Measurements from ENCODE around the gene TMEM117.
A peak's percentile ranks its signal among the peaks of the same experiment; 100 is the strongest.

The TMEM117 gene

GRCh38 chr12:43964033-43964432 lies 128.2 kb downstream of the TMEM117 start:
- DNase-seq (ENCODE audit: low read depth in 2 of 2), result no peak

- DNase-seq (ENCODE audit: low read depth in 2 of 2), result no peak
These were observed 129.1 kb downstream of the TMEM117 start for GRCh38 chr12:43964961-43965360.

- DNase-seq (ENCODE audit: low read depth in 2 of 2), result no peak
These were observed 130.0 kb downstream of the TMEM117 start for GRCh38 chr12:43965899-43966298.

GRCh38 chr12:43968736-43969135 lies 132.9 kb downstream of the TMEM117 start:
- no peak for DNase-seq (ENCODE audit: low read depth in 2 of 2)

- DNase-seq (ENCODE audit: low read depth in 2 of 2), result no peak
These were observed 134.0 kb downstream of the TMEM117 start for GRCh38 chr12:43969882-43970281.

GRCh38 chr12:43973385-43973784 lies 137.5 kb downstream of the TMEM117 start:
- DNase-seq (ENCODE audit: low read depth in 2 of 2), result no peak

GRCh38 chr12:43973993-43974392 lies 138.1 kb downstream of the TMEM117 start:
- DNase-seq (ENCODE audit: low read depth in 2 of 2), result no peak

GRCh38 chr12:43976027-43976426 lies 140.1 kb downstream of the TMEM117 start:
- no peak for DNase-seq (ENCODE audit: low read depth in 2 of 2)

- no peak for DNase-seq (ENCODE audit: low read depth in 2 of 2)
These were observed 142.7 kb downstream of the TMEM117 start for GRCh38 chr12:43978556-43978955.

GRCh38 chr12:43979450-43979849 lies 143.6 kb downstream of the TMEM117 start:
- DNase-seq (ENCODE audit: low read depth in 2 of 2), result no peak

- DNase-seq (ENCODE audit: low read depth in 2 of 2), result no peak
These were observed 144.8 kb downstream of the TMEM117 start for GRCh38 chr12:43980627-43981191.

GRCh38 chr12:43981726-43982125 lies 145.8 kb downstream of the TMEM117 start:
- DNase-seq (ENCODE audit: low read depth in 2 of 2), result no peak

- no peak for DNase-seq (ENCODE audit: low read depth in 2 of 2)
These were observed 146.7 kb downstream of the TMEM117 start for GRCh38 chr12:43982544-43982943.

GRCh38 chr12:43988838-43989560 lies 153.1 kb downstream of the TMEM117 start:
- DNase-seq (ENCODE audit: low read depth in 2 of 2), result no peak

- DNase-seq (ENCODE audit: low read depth in 2 of 2), result no peak
These were observed 157.0 kb downstream of the TMEM117 start for GRCh38 chr12:43992856-43993255.

GRCh38 chr12:44000309-44000952 lies 164.6 kb downstream of the TMEM117 start:
- DNase-seq (ENCODE audit: low read depth in 2 of 2), result peak in 1 of 2 donors; percentile 2

GRCh38 chr12:44002607-44003006 lies 166.7 kb downstream of the TMEM117 start:
- no peak for DNase-seq (ENCODE audit: low read depth in 2 of 2)

GRCh38 chr12:44003721-44004120 lies 167.8 kb downstream of the TMEM117 start:
- no peak for DNase-seq (ENCODE audit: low read depth in 2 of 2)

- no peak for DNase-seq (ENCODE audit: low read depth in 2 of 2)
These were observed 179.6 kb downstream of the TMEM117 start for GRCh38 chr12:44015333-44015941.

GRCh38 chr12:44017216-44017615 lies 181.3 kb downstream of the TMEM117 start:
- no peak for DNase-seq (ENCODE audit: low read depth in 2 of 2)

- no peak for DNase-seq (ENCODE audit: low read depth in 2 of 2)
These were observed 183.2 kb downstream of the TMEM117 start for GRCh38 chr12:44019118-44019517.

- no peak for DNase-seq (ENCODE audit: low read depth in 2 of 2)
These were observed 184.7 kb downstream of the TMEM117 start for GRCh38 chr12:44020555-44020954.
